22Rv1 (cell line): Measurements from ENCODE around the gene NCOR2.

Source experiments
- ZFX ChIP-seq: fragments of 450-650 bp; IDR thresholded peaks from 2 replicates; pipeline ENCODE4 v1.6.1; 2017; ENCODE audit warnings: antibody characterized with exemption, borderline replicate concordance
- TF ChIP-seq, protein P1 (sequence below): fragments of 450-650 bp; IDR thresholded peaks from 2 replicates; pipeline ENCODE4 v1.5.1; 2017; ENCODE audit warnings: mild to moderate bottlenecking

DNA sequence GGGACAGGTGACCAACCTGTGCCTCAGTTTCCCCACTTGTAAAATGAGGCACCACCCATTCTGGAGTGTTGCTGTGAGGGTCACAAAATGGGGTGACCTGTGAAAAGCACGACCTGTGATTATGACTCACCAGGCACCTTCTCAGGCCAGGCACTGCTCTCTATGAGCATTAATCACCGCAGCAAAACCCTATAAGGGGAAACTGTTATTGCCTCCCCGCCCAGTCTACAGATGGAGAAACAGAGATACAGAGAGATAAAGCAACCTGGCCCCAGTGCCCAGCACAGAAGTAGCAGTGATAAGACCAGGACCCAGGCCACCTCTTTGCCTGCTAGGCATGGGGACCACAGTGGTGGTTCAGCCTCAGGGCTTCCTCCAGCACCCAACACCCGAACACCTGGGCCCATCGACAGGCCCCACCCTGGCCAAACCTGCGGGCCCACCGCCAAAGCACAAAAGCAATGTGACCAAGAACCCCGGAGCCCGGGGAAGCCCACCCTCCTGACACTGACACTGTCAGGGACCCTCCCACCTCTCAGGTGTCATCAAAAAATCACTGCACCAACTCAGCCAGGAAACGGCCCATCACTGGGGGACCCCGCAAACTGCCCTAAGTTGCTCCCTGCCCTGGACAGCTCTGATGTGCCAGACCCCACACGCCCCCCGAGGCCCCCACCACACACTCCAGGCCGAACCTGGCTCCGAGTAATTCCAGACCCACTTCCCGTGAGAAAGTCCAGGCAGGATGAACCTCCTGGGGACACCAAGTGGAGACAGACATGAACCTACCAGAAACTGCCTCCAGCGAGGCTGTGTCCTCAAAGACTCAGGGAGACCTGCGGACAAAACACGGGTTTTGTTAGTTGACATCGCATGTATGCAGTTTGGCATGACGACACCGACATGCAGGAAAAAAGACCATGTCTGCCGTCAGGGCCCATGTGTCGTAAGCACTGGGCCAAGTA is 32.4 kb downstream of the NCOR2 start:
- TF ChIP-seq, protein P1, sequence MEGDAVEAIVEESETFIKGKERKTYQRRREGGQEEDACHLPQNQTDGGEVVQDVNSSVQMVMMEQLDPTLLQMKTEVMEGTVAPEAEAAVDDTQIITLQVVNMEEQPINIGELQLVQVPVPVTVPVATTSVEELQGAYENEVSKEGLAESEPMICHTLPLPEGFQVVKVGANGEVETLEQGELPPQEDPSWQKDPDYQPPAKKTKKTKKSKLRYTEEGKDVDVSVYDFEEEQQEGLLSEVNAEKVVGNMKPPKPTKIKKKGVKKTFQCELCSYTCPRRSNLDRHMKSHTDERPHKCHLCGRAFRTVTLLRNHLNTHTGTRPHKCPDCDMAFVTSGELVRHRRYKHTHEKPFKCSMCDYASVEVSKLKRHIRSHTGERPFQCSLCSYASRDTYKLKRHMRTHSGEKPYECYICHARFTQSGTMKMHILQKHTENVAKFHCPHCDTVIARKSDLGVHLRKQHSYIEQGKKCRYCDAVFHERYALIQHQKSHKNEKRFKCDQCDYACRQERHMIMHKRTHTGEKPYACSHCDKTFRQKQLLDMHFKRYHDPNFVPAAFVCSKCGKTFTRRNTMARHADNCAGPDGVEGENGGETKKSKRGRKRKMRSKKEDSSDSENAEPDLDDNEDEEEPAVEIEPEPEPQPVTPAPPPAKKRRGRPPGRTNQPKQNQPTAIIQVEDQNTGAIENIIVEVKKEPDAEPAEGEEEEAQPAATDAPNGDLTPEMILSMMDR, result no peak
- no peak for TF ChIP-seq ZFX
